Temporal lobe (tissue), 2 donors: Measurements from ENCODE around the gene DGLUCY. TPM values are rescaled to one million over a fixed set of nuclear protein-coding genes. Genes with fewer than 3 reads are reported as not detected.

Experiments
- small RNA-seq: library from RNA; depleted of rRNA; stranded (forward); fragments of <200 nt; gene quantifications from one replicate; pipeline ENCODE3, GENCODE V24; 2014; ENCODE audit warnings: low replicate concordance
- total RNA-seq: library from RNA; depleted of rRNA; stranded (reverse); fragments of >200 nt; gene quantifications from one replicate; pipeline ENCODE4 v1.2.3, GENCODE V29; 2014

Gene DGLUCY
- total RNA-seq, 1 donor from 2014 or later, result 18.7 TPM

Small RNA genes lying within 50 kb of the gene (small RNA-seq; reads per million reads assigned to genes)
- gene RNU7-30P (not detected), gene SNORA11B (0.21 reads per million)

Other genes with a start within 250 kb of the DGLUCY start
- 10.3 TPM for gene RPS6KA5, start 53.4 kb upstream of the DGLUCY start, total RNA-seq
- gene GPR68, start 130.6 kb downstream of the DGLUCY start, total RNA-seq, result 2.2 TPM